ENCODE results near the gene GPHA2.

DNA sequence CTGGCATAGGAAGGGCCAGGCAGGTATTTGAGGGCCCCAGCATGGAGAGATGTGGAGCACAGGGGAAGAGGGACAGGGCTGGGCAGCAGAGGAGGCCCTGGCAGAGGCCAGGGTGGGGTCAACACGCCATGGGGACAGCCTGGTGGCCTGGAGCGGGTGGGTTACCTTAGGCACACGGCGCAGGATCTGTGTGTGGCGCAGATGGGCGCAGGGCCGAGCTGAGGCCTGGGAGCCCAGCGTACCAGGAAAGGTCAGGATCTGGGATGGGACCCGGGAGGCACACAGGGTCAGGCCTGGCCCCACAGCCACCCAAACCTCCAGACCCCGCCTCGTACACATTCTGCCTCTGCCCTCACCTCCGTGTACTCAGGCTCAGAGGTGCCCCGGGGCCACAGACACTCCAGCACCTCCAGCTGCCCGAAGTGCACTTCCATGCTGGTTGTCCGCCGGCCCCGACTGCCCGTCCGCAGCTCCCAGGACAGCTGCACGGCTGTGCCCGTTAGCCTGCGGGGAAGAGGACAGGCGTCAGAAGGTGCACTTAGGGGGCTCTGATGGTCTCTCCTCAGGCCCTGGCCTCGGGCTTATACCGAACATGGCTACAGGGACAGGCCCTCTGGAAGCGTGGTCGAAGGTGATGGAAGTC is 25.1 kb downstream of the GPHA2 start:
- TF ChIP-seq, protein P1, sequence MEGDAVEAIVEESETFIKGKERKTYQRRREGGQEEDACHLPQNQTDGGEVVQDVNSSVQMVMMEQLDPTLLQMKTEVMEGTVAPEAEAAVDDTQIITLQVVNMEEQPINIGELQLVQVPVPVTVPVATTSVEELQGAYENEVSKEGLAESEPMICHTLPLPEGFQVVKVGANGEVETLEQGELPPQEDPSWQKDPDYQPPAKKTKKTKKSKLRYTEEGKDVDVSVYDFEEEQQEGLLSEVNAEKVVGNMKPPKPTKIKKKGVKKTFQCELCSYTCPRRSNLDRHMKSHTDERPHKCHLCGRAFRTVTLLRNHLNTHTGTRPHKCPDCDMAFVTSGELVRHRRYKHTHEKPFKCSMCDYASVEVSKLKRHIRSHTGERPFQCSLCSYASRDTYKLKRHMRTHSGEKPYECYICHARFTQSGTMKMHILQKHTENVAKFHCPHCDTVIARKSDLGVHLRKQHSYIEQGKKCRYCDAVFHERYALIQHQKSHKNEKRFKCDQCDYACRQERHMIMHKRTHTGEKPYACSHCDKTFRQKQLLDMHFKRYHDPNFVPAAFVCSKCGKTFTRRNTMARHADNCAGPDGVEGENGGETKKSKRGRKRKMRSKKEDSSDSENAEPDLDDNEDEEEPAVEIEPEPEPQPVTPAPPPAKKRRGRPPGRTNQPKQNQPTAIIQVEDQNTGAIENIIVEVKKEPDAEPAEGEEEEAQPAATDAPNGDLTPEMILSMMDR (IDR thresholded peaks at IDR 0.05; ENCODE audit: insufficient read depth, low read depth, low read length): no peak
- no peak for TF ChIP-seq EZH2 (IDR thresholded peaks at IDR 0.05; ENCODE audit: insufficient read depth, low read length)
